K562 (cell line): Measurements from ENCODE around the gene SLC7A9. TPM values are rescaled to one million over a fixed set of nuclear protein-coding genes. Genes with fewer than 3 reads are reported as not detected.
A peak's percentile ranks its signal among the peaks of the same experiment; 100 is the strongest.

Experiments used
- AFF1 ChIP-seq, 2 experiments: fragments of 450-650 bp; IDR thresholded peaks; 2 replicates each; pipeline ENCODE4 v1.6.1; 2018; ENCODE audit warnings: mild to moderate bottlenecking in 2 of 2, low read depth in 1 of 2; ENCODE audit not compliant: partially characterized antibody in 2 of 2
- CXXC5 ChIP-seq: fragments of 250-450 bp; sonication (Bioruptor Pico); IDR thresholded peaks from 2 replicates; pipeline ENCODE4 v1.8.0; 2022; ENCODE audit warnings: inconsistent platforms, mild to moderate bottlenecking, moderate library complexity
- MEF2D ChIP-seq: conservative IDR thresholded peaks from 2 replicates; pipeline ENCODE4 v1.6.1; 2016; ENCODE audit warnings: low read depth, missing genetic modification characterization, missing compliant biosample characterization
- MTA3 ChIP-seq: fragments of 450-650 bp; formaldehyde crosslinking; IDR thresholded peaks from 2 replicates; pipeline ENCODE4 v1.6.1; 2017; ENCODE audit warnings: mild to moderate bottlenecking, borderline replicate concordance
- NCOA4 ChIP-seq: fragments of 450-650 bp; IDR thresholded peaks from 2 replicates; pipeline ENCODE4 v1.6.1; 2018; ENCODE audit warnings: mild to moderate bottlenecking; ENCODE audit not compliant: partially characterized antibody
- POLR2B ChIP-seq: fragments of 450-650 bp; IDR thresholded peaks from 2 replicates; pipeline ENCODE4 v1.6.1; 2018; ENCODE audit warnings: low read depth; ENCODE audit not compliant: partially characterized antibody
- RAD21 ChIP-seq, 2 experiments: fragments of 250-450 bp in 1 of 2; fragments of 450-650 bp in 1 of 2; sonication (Bioruptor Pico) in 1 of 2; formaldehyde crosslinking in 1 of 2; IDR thresholded peaks in 1 of 2; conservative IDR thresholded peaks in 1 of 2; 2 replicates each; pipeline versions ENCODE4 v1.4.0 to v1.8.0; 2020 to 2022; ENCODE audit warnings: mild to moderate bottlenecking in 2 of 2, moderate library complexity in 1 of 2
- RREB1 ChIP-seq: fragments of 250-450 bp; sonication (Bioruptor Pico); IDR thresholded peaks from 2 replicates; pipeline ENCODE4 v1.4.0; 2020
- SMARCC2 ChIP-seq: fragments of 450-650 bp; IDR thresholded peaks from 2 replicates; pipeline ENCODE4 v1.6.1; 2017; ENCODE audit warnings: antibody characterized with exemption, moderate library complexity, mild to moderate bottlenecking, low read depth
- SNAPC5 ChIP-seq: fragments of 250-450 bp; sonication (Bioruptor Pico); IDR thresholded peaks from 2 replicates; pipeline ENCODE4 v1.8.0; 2021; ENCODE audit warnings: moderate library complexity, mild to moderate bottlenecking, inconsistent platforms
- TRIM24 ChIP-seq, 2 experiments: fragments of 450-650 bp; IDR thresholded peaks; 2 replicates each; pipeline ENCODE4 v1.6.1; 2016
- TRIM28 ChIP-seq: fragments of 450-650 bp; IDR thresholded peaks from 2 replicates; pipeline ENCODE4 v1.6.1; 2017
- ZNF561 ChIP-seq: fragments of 450-650 bp; formaldehyde crosslinking; conservative IDR thresholded peaks from 2 replicates; pipeline ENCODE4 v1.4.0; 2020; ENCODE audit warnings: mild to moderate bottlenecking, moderate library complexity
- polyA plus RNA-seq, 8 experiments: library from polyadenylated mRNA; depleted of rRNA in 4 of 8; stranded (reverse) in 5 of 8; unstranded in 3 of 8; fragments of >200 nt; fragmentation: Nextera tagmentation in 2 of 8; fragmentation: Illumina TruSeq in 1 of 8; extraction: Ambion mirVana in 2 of 8; extraction: Trizol in 1 of 8; gene quantifications; 2 replicates each; pipeline versions ENCODE4 v1.2.1 to v1.2.3, GENCODE V29; 2011 to 2014; ENCODE audit warnings: inconsistent platforms in 1 of 8, missing spikeins in 1 of 8
- total RNA-seq, 7 experiments: library from RNA; depleted of rRNA in 6 of 7; stranded (reverse); fragments of >200 nt in 6 of 7; fragmentation: Illumina TruSeq in 2 of 7; extraction: Trizol in 2 of 7; gene quantifications; 2 replicates each; pipeline versions ENCODE4 v1.2.1 to v1.2.3, GENCODE V29; 2011 to 2021; ENCODE audit warnings: low replicate concordance in 1 of 7

The SLC7A9 gene
- total and polyA plus RNA-seq, 9 of the 15 experiments (the other 6 are each of a cell fraction or from before 2014, with no cell fraction given), result not detected

- peak; percentile 50; the same call in 1 of the 2 replicates for TF ChIP-seq CXXC5 (CRISPR knock-in tag)
- peak; percentile 87 to 95; a peak in 2 of 4 replicates for TF ChIP-seq TRIM24 (IDR thresholded peaks at IDR 0.05)
- no peak for TF ChIP-seq SNAPC5
- TF ChIP-seq SMARCC2, result peak; percentile 73; the same call in 1 of the 2 replicates
- no peak; the same call in 1 of the 2 replicates for TF ChIP-seq MTA3
- TF ChIP-seq AFF1 (IDR thresholded peaks at IDR 0.05; ENCODE audit: low read depth in 1 of 2, partially characterized antibody in 2 of 2), result peak in 1 of 2 experiments; percentile 92
- TF ChIP-seq NCOA4, result no peak
- 0 out of 4 replicates have a peak, but pooled peaks of 1 of the 2 experiments have one; percentile 20 for TF ChIP-seq RAD21 (CRISPR knock-in tag; conservative IDR thresholded peaks at IDR 0.05 in 1 of 2, IDR thresholded peaks at IDR 0.05 in 1 of 2)
- TF ChIP-seq POLR2B, result no peak
- 0 out of 2 replicates have a peak, but pooled peaks have one; percentile 44 for TF ChIP-seq RREB1 (CRISPR knock-in tag)
- TF ChIP-seq MEF2D (tag), result 0 out of 2 replicates have a peak, but pooled peaks have one; percentile 29
- no peak for TF ChIP-seq TRIM28
- TF ChIP-seq ZNF561 (CRISPR knock-in tag), result no peak
Measured at GRCh38 chr19:32909257-32909656, 39.7 kb upstream of the SLC7A9 start (continued).
